ENCODE results near the gene ATP6V1B1. TPM values are rescaled to one million over a fixed set of nuclear protein-coding genes. Genes with fewer than 3 reads are reported as not detected.
A peak's percentile ranks its signal among the peaks of the same experiment; 100 is the strongest.

ATP6V1B1 gene
- total RNA-seq, 1 experiment from 2014 or later, result 0.81 TPM

DNA sequence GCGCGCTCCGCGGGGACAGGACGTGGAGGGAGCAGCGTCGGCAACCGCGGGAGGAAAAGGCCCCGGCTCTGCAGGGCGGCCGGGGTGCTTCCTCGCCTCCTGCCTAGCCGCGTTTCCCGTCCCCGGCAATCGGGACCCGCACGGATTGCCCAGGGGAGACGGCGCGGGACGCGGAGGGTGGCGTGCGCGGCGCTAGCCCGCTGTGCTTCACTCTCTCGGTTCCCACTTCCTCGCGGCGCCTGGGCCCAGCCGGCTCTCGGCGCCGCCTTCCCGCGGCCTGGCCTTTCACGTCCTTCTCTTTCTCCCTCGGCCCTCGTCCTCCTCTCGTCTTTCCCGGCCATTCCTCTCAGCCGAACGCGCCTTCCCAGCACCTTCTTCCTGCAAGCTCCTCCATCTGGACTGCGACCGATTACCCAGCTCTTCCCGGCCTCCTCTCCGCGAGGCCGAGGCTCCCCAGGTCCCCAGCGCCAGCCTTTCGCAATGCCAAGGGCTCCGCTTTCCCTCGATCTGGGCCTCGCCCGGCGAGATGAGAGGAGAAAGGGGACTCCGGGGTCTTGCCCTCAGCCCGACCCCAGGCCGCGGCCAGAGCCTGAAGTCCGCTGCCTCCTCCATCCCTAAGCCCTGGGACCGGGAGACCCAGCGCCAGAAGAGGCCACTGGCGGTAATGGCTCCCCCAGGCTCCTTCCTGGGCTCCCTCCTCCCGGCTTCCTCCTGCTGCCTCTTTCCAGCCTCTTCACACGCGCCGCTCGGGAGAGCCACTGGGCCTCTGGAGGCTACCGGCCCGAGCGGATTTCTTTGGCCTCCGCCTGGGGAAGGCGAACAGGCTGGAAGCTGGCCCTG, 34.3 kb upstream of the ATP6V1B1 start:
- peak; percentile 37 for DNase-seq (ENCODE audit: low read depth)

DNA sequence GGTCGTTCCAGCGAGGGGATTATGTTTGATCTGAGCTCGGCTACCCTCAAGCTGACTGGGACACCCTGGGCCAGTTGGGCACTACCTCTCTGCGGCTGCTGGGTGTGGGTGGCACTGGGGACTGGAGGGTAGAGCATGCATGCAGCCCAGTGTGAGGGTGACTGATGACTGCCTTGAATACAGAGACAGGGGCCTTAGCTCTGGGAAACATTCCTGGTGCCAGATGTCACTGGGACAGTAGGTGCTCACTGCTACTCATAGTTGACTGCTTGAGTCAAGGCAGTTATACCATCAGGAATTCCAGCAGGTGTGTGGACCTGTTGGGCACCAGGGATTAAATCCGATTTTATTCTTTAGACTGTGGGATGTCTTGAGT, 33.6 kb upstream of the ATP6V1B1 start:
- DNase-seq (ENCODE audit: low read depth), result peak; percentile 38

DNA sequence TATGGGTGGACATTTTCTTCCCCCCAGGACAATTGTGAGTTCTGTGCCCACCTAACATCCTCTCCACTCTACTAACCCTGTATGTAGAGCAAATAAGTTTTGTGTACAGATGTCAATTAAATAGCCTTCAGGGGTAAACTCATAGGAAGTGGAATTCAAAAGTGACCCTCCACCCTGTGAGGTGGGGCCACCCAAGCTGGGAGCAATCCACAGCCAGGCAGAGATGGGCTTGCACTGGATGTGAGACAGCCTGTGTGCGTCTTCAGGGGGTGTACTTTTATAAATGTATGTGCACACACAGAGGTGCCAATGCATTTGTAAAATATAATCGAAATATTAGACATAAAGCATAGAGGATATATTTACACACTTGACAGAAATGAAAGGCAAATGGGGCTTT, 33.1 kb upstream of the ATP6V1B1 start:
- no peak for DNase-seq (ENCODE audit: low read depth)

DNA sequence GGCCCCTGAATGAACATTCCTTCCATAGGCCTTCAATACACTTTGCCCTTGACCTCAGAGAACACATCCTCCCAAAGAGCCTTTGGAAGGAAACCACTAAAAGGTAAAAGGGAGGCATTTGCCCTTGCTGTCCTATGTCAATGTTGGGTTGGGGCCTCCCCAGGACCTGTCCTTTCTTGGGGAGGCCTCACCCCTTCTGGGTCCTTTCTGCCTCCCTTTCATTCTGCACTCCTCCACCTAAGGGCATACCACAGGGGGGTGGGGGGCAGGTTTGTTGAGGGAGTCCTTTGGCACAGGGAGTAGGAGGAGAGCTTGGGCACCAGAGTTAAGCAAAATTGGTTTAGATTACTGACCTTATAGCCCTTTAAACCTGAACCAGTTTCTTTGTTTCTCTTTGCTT, 32.5 kb upstream of the ATP6V1B1 start:
- no peak for DNase-seq (ENCODE audit: low read depth)

DNA sequence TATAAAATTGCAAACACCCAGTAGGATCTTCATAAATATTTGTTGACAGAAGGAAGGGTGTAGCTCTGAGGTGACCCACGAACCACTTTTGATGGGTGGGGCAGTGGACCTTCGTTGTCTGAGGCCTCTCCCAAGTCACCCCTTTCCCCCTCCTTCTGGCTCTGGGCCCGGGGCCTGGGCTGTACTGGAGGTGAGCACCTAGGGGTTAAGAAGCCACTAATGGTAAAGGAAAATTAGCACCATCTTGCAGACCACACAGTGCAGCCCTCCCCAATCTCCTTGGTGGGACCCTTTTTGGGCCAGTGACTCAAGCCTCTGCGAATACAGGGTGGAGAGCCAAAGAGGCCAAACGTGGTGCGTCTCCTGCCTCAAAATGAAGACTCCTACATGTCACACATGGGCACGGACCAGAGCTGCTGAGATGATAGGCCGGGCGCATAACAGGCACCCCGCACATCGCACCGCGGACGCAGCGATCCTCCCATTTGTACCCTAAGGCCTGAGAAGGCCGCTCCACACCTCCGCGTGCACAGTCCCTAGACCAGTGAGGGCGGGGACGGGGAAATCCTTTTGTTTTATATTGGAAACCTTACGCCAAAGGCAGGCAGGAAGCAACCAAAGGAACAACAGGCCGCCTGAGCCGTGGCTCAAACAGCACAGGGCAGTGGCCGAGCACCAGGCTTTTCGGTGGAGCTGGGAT, 31.9 kb upstream of the ATP6V1B1 start:
- DNase-seq (ENCODE audit: low read depth), result no peak

DNA sequence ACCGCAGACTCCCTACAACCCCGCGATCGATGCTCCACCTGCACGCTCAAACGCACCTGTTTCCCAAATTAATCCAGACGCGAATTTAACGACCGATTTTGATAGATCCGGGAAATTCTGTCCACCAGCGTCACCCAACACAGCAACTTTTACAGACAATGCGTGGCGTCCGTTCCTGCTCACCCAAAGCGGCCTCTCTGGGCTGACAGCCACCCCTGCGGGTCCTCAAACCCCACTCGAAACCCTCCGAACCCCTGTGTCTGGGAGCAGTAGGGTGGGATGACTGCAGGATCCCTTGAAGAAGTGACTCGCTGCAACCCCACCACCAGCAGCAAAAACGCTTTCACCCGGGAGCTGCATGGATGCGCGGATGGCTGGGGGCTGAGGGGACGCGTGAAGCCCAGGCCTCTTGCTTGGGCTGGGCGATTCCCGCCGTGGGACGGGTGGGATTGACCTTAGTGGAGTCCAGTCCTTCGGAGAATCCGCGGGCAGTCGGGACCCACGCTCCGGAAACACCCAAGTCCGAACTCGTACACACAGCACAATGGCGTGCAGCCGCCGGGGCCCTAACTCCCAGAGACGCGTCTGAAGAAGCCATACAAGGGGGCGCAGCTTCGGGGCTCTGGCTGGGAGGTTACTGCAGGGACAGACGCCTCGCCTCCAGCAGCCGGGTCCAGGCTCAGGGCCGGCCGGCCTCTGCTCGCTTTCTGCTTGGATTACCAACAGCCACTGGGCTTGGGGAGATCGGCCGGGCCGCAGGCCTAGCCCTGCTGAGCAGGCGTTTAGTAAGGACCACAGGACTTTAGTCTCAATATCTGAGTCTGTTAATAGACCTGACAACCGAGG, 31.1 kb upstream of the ATP6V1B1 start:
- no peak for DNase-seq (ENCODE audit: low read depth)

DNA sequence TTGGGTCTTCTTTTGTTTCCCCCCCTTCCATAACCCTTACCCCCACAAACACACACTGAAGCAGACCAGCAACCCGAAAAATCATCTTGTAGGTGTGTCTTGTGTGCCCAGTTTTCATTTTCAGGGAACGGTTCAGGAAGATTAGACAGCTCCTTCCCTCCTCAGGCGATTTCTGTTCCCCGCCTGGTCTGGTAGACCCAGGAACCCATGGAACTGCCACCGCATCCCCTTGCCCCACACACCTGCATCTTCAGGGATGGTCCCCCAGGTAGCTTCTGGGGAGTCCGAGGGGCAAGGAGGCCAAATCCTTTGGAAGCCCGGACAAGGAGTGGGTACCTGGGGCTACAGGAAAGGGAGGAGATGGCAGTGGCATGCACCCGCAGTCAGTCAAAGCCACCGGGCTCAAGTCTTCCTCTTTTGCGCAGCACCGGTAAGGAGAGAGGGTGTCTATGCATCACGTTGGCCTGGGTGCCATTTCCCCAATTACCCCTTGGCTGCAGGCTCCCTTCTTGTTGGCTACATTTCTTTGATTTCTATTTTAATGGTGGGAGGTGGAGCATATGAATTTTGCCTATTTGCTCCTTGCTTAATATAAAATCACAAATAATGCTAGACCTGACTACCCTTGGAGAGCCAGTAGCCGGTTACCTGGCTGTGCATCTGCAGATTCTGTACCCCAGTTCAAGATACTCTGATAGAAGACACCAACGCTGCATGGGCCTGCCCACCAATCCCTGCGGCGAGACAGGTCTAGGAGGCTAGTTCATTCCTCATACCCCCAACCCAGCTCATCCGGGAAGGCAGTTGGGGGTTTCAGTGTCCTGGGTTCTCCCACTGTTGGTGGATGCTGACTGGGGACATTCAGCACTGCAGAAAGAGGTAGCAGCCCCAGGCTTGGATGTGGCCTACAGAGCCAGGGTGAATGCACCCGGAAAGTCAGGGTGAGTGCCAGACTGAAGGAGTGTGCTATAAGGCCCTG, 30.0 kb upstream of the ATP6V1B1 start:
- DNase-seq (ENCODE audit: low read depth), result no peak

DNA sequence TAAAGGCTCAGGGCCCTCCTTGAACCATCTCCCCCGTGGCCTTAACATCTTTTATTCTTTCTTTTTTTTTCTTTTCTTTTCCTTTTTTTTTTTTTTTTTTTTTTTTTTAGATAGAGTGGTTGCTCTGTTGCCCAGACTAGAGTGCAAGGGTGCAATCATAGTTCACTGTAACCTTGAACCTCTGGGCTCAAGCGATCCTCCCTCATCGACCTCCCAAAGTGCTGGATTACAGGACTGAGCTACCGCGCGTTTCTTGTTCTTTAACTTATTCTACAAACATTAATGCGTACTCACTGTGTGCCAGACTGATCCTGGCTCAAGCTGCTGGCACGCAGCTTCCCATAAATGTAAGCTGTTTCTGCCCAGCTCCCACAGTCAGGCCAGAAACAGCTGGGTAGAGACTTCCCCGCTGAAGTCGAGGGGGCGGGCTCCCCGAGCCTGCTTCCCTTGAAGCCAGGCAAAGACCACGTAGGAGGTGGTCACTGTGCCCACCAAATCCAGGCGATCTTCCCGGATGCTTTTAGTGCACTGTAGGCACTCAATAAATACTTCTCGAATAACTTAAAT, 29.2 kb upstream of the ATP6V1B1 start:
- DNase-seq (ENCODE audit: low read depth), result no peak

DNA sequence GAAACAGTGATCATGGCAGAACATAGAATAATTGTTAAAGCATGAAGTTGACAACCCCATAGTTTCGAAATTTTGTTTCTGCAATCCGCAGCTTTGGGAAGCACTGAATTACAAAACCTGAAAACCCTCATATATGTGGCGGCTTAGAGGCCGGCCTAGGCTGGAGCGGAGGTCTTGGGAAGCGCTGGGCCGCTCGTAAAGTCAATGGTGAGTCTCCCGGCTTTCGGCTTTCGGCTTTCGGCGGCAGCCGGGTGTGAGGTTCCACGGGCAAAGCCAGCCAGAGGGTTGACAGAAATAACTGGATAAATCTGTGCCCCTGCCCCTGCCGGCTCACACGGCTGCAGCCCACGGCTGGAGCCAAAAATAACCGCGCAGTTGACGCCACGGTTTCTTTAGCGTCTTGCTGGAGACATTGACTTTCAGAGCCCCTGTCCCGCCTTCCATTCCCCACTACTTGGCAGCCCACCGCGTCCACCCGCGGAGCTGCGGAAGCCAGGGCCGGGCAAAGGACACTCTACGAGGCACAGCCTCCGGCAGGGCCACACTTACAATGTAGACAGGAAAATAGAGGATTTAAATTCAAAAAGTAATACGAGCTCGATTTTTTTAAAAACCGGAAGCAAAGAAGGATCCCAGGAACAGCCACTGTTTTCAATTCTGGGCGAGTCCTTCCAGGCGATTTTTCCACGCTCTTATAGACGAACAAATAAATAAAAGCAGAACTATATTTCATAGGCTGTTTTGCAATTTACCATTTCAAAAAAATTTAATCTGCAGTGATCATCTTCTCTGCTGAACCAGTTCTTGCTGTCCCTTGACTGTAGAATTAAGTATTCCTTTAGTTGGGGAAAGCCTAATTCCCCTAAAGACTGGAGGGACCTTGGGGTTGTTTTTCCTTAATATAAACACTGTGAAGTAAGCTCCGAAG, 28.3 kb upstream of the ATP6V1B1 start:
- no peak for DNase-seq (ENCODE audit: low read depth)

DNA sequence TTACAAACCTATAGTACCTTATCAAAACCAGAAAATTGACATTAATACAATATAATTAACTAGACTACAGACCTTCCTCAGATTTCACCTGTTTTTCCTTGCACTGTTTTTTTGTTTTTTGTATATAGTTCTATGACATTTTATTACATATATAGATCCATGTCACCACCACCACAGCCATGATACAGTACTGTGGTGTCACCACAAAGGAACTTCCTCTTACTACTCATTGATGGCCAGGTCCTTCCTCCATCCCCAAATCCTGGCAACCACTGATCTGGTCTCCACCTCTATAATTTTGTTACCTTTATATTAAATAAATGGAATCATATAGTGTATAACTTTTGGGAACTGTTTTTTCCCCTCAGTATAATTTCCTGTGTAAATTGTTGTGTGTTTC, 19.4 kb upstream of the ATP6V1B1 start:
- DNase-seq (ENCODE audit: low read depth), result no peak

DNA sequence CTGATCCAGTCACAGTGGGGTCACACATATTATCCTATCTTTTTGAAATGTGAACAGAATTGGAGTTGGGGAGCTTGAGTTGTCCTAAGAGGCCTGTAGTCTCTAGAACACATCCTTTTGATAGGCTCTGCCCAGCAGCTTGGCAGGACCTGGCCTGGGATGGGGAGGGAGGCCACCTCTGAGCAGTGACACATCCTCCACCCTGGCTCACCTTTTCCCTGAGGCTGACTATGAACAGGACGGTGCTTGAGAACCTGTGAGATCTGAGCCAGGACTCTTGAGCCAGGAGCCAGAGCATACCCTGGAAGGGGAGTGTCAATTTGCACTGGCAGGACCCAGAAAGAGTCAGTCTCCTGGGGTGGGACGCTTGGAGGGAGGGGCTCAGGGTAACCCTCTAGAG, 17.7 kb upstream of the ATP6V1B1 start:
- no peak for DNase-seq (ENCODE audit: low read depth)

DNA sequence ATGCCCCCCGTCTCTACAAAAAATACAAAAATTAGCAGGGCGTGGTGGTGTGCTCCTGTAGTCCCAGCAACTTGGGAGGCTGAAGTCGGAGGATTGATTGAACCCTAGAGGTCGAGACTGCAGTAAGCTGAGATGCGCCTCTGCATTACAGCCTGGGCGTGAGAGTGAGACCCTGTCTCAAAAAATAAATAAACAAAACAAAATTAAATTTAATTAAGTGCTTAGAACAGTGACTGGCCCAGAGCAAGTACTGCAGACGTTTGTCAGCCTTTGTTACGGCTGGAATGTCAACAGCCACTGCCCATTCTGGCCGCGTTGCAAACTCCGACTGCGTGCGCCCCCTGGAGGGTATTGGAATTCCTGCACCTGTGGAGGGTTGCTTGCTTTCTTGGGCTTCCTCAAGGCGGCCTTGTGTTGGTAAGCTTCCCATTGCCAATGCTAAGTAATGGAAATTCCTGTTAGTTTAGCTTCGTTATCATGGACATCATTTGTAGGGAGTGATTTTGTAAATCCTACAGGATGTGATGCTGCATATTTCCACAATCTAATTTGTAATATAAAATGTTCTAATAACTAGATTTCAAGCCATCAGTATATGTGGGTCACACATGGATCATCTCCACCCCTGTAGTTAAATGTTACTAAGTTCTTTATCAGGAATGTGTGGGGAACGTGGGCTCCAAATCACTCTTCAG, 15.9 kb upstream of the ATP6V1B1 start:
- DNase-seq (ENCODE audit: low read depth), result peak; percentile 71

DNA sequence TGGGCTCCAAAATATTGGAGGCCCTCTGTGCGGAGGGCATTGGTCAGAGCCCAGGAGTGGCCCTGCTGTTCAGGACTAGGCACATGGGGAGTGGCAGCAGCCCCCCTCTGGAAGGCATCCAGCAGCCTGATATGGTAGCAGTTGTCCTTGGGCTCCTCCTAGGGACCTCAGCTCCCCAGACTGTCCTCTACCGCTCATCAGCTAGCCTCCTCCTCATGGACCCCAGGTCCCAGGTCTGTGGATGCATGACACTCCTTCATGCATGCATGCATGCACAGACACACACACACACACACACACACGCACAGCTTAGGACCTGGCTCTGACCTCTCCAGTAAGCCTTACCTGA, 15.4 kb upstream of the ATP6V1B1 start:
- DNase-seq (ENCODE audit: low read depth), result no peak

DNA sequence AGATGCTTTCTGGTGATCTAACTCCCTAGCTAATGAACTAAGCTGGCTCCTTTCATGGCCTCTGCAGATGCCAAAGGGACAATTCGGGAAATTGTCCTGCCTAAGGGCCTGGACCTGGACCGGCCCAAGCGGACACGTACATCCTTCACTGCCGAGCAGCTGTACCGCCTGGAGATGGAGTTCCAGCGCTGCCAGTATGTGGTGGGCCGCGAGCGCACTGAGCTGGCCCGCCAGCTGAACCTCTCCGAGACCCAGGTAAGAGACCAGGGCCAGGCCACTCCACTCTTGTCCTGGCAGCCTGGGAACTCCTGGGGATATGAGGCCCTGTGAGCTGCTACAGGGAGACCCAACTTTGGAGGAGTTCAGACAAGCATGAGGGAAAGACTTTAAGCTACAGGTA, 14.7 kb upstream of the ATP6V1B1 start:
- no peak for DNase-seq (ENCODE audit: low read depth)

DNA sequence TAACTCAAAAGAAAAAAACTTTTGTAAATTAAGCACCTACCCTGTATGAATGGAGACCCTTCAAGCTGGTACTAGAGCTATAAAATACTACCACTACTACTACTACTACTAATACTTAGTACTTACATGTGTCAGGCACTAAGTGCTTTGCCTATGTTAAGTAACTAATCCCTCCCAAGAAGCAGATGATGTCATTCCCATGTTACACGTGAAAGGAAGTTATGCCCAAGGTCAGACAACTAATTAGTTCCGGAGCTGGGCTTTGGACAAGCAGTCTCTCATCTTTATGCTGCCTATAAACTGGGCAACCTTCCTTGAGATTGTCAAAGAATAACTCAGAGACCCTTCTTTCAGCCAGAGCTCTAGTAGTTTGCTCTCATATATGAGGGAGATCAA, 13.9 kb upstream of the ATP6V1B1 start:
- peak; percentile 29 for DNase-seq (ENCODE audit: low read depth)

DNA sequence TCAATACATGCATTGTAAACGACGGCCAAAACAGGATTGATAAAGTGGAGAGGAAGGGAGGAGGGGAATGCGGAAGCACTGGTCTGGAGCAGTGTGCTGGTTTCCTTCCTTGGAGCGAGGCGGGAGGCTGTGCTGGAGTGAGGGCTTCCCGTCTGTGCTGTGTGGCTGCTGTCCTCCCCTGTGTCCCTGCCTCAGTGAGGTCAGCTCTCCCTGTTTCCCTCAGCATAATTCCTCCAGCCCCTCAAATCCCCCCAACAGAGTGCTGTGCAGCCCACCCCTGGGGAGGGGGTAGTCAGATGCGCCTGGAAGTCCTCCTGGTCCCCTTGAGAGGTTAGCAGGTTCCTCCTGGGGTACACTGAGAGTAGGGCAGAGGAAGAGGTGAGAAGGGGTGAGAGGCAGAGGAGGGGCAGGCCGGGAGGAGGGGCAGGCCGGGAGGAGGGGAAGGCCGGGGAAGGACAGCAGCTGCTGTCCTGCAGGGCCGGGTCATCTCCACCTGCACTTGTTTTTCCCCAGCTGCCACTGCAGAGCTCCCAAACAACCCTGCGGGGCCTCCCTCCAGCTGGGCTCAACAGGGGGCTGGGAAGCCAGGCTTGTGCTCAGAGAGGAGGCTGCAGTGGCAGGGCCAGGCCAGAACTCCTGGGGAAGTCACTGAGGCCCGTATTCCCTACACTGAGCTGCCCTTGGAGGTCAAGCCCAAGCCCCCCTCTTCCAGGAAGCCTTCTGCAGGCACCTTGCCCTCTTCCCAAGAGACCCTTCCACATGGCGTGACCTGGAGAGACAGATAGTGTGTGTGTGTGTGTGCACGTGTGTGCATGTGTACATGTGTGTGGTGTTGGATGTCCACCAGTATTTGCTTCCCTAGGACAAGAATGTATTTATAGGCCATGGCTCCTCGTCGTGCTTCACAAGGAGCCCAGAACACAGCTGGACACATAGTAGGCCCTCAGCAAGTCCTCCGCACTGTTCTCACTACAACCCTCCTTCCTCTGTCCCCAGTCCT, 13.2 kb upstream of the ATP6V1B1 start:
- DNase-seq (ENCODE audit: low read depth), result no peak

DNA sequence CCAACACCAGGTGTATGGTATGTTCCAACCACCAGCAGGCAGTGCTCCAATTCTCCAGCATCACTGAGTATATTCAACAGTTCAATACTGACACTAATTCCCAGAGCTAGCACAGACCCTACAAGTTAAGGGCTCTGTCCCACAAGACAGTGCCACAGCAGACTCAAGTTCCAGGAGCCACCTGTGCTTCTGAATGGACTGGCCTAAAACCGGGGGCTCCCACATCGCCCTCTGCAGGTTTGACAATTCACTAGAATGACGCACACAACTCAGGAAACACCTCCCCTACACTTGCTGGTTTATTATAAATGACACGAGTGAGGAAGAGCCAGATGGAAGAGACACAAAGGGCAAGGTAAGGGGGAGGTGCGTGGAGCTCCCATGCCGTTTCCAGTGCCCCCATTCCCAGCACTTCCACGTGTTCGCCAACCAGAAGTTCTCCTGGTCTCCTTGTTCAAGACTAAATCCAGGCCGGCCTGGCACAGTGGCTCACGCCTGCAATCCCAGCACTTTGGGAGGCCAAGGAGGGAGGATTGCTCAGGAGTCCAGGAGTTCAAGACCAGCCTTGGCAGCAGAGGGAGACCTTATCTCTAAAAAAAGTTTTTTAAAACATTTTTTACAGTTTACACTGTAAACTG, 12.2 kb upstream of the ATP6V1B1 start:
- DNase-seq (ENCODE audit: low read depth), result no peak

DNA sequence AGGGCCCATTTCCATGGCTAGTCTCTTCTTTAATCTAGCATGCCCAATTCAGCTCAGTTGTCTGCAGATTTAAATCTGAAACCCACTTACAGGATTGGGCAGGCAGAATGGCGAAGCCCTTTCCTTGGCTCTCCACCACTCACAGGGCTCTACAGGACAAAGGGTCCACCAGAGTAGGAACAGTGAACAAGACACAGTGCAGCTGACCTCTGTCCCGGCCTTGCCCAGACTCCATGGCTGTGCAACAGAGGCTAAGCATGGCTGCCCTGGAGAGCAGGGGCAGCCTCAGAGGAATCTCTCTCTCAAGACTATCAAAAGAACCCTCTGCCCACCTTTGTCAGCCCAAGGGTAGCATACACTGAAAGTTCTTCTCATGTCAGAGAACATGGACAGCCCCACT, 9.7 kb upstream of the ATP6V1B1 start:
- DNase-seq (ENCODE audit: low read depth), result no peak
